WI38 (cell line): Measurements from ENCODE around the gene TEX12.

ENCODE experiments used
- H3K4me3 ChIP-seq: 2 replicates; pipeline ENCODE4 v1.5.1; 2011; ENCODE audit warnings: low read depth, mild to moderate bottlenecking, control low read depth, low read length
- TF ChIP-seq, protein P1 (sequence below): IDR thresholded peaks from 2 replicates; pipeline ENCODE4 v1.5.1; 2012; ENCODE audit warnings: low read depth, mild to moderate bottlenecking, control low read depth, low read length

The TEX12 gene

DNA sequence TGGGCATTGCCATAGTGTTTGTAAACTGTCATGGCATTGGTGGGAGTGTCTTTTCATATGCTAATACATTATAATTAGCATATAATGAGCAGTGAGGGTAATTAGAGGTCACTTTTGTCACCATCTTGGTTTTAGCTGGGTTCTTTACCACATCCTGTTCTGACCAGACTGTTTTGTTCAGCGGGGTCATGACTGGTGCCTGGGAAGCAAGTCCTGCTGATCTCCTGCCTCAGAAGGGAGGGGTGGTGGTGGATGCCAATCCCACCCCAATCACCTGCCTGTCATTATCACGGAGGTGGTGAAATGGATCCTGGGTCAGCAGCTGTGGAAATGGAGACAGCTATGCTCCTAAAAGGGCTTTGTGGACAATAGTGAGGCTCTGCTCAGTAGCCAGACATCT is 34.4 kb upstream of the TEX12 start:
- H3K4me3 ChIP-seq, result no peak overlapping the region
- TF ChIP-seq, protein P1, sequence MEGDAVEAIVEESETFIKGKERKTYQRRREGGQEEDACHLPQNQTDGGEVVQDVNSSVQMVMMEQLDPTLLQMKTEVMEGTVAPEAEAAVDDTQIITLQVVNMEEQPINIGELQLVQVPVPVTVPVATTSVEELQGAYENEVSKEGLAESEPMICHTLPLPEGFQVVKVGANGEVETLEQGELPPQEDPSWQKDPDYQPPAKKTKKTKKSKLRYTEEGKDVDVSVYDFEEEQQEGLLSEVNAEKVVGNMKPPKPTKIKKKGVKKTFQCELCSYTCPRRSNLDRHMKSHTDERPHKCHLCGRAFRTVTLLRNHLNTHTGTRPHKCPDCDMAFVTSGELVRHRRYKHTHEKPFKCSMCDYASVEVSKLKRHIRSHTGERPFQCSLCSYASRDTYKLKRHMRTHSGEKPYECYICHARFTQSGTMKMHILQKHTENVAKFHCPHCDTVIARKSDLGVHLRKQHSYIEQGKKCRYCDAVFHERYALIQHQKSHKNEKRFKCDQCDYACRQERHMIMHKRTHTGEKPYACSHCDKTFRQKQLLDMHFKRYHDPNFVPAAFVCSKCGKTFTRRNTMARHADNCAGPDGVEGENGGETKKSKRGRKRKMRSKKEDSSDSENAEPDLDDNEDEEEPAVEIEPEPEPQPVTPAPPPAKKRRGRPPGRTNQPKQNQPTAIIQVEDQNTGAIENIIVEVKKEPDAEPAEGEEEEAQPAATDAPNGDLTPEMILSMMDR, result no peak

DNA sequence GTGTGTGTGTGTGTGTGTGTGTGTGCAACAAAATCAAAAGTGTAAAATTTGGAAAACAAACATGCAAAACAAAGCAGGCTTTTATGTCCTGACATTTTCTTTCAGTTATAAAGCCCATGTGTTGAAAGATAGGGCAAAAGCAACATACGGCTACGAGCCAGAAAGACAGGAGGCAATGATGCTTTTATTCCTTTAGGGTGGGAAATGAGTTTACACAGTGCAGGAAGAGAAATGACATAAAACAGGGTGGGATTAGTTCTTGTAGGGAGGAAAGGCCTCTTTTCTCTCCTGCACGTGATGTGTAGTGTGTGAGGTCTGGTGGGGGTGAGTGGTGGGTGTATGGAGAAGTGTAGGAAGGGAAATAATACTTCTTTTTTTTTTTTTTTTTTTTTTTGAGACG is 32.7 kb upstream of the TEX12 start:
- TF ChIP-seq, protein P1, result no peak
- H3K4me3 ChIP-seq, result no peak overlapping the region

DNA sequence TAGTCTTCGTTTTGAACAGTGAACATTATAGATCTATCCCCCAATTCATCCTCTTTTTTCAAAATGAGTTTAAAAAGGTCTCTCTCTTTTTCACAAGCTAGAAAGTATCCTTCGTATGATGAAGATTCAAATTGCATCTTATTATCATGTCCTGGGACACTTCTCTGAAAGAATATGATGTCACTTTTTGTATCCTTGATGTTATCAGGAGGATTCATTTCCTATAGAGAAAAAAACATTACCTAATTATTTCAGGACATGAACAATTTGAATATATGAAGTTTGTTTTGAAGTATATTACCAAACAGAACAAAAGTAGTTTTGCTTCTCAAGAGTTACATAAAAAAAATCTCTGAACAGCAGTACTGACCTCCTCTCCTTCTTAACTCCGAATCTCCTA is 23.6 kb upstream of the TEX12 start:
- TF ChIP-seq, protein P1, result no peak

DNA sequence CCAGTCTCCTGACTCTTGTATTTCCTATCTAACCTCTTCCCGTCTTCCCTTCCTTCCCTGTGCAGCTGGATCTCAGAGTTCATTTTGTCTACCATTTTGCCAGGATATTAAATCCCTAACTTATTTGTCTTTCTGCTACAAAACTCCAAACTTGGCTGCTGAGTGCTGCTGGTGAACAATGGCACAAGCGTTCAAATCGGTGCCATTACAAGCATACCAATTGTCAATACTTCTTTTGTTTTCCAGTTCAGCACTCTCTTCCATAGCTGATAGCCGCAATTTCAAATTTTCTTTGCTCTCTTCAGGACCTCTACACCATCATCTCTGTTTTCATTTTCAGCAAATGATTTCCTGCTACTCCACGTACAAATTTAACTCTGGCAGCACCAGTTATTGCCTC is 16.7 kb upstream of the TEX12 start:
- H3K4me3 ChIP-seq, result no peak overlapping the region
- TF ChIP-seq, protein P1, result no peak

More for the DNA sequence above, 23.6 kb upstream of the TEX12 start:
- H3K4me3 ChIP-seq, result no peak overlapping the region

DNA sequence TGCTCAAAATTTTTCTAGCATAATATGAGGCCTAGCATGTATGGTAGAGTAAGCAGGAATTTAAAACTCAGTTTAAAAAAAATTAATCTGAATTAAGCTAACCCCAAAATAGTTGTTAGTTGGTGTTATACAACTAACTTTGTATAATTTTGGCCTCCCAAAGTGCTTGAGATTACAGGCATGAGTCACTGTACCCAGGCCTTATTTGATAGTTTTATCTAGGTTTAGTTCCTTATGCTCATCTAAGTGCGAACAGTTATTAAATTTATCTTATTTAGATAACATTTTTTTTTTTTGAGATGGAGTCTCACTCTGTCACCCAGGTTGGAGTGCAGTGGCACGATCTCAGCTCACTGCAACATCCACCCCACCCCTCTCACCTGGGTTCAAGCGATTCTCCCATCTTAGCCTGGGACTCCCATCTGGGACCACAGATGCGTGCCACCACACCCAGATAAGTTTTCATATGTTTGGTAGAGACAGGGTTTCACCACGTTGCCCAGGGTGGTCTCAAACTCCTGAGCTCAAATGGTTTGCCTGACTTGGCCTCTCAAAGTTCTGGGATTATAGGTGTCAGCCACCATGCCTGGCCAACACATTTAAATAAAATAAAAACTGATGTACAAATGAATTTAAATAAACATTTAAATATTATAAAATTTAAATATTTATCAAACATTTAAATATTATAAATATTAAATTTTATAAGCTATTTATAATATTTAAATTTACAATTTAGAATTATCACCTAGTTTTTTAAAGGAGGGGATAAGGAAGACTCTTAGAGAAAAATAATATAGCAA is 10.8 kb upstream of the TEX12 start:
- no peak overlapping the region for H3K4me3 ChIP-seq
- TF ChIP-seq, protein P1, result no peak

DNA sequence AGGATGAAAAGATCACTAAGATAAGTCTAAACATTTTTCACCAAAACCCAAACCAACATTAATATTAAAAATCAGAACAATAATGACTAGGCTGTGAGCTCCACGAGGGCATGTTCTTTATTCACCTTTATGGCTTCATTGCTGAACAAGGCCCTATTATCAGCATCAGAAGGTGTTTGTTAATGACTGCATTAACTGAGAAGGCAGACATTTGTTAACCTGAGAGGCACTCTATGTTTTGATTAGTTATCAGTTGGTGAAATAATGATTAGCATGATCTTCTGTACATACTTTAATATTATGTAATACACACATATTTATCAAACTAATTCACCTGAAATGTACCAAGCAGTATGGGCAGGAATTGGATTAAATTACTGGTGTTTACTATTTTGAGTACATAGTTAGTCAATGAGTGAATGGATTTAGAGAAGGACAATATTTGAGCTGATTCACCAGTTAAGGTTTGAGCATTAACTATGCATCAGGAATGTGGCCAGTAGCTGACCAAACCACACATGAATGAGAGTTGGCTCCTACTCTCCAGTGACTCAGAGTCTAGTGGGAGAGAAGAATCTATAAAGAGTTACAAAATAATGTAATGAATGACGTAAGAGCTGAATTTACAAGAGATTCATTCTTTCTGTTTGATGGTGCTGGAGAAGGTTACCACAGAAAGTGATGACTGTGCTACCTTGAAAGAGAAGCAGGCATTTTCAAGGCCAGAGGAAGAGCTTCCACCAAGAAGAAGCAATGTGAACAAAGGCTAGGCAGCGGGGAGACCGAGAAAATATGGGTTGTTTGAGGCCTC is 10.0 kb upstream of the TEX12 start:
- TF ChIP-seq, protein P1, result no peak
- no peak overlapping the region for H3K4me3 ChIP-seq
